Measurements from ENCODE around the gene ACP2.

GRCh38 chr11:47239852-47240251 lies 8.8 kb downstream of the ACP2 start:
- no peak for TF ChIP-seq POLR2A (IDR thresholded peaks at IDR 0.05)
- no peak for TF ChIP-seq CTCF (IDR thresholded peaks at IDR 0.05)

All from adrenal gland (tissue), 5 donors.